Endothelial cell of umbilical vein (primary cell): ENCODE data around the gene PLXND1.

Experiments used
- EZH2 ChIP-seq: IDR thresholded peaks from 2 replicates; pipeline ENCODE4 v1.6.1; 2012; ENCODE audit warnings: borderline replicate concordance, low read depth, mild to moderate bottlenecking, moderate library complexity, low read length, inconsistent platforms; ENCODE audit not compliant: severe bottlenecking
- GATA2 ChIP-seq: IDR thresholded peaks from 2 replicates; pipeline ENCODE4 v1.7.0; 2011; ENCODE audit warnings: low read depth, mild to moderate bottlenecking, moderate library complexity, mixed read lengths, low read length; ENCODE audit not compliant: insufficient read length, insufficient read depth
- POLR2A ChIP-seq: IDR thresholded peaks from 2 replicates; pipeline ENCODE4 v1.6.1; 2012; ENCODE audit warnings: low read depth, mild to moderate bottlenecking, control low read depth, low read length
- TF ChIP-seq, protein P1 (sequence below), 2 donors: IDR thresholded peaks; 1 replicate in 1 of 2; 2 replicates in 1 of 2; pipeline ENCODE4 v1.5.1; 2011; ENCODE audit warnings: low read length in 2 of 2, mild to moderate bottlenecking in 2 of 2, moderate library complexity in 2 of 2, control low read depth in 1 of 2, inconsistent platforms in 1 of 2, low read depth in 1 of 2; ENCODE audit not compliant: insufficient read depth in 1 of 2; ENCODE audit errors: extremely low read depth in 1 of 2

DNA sequence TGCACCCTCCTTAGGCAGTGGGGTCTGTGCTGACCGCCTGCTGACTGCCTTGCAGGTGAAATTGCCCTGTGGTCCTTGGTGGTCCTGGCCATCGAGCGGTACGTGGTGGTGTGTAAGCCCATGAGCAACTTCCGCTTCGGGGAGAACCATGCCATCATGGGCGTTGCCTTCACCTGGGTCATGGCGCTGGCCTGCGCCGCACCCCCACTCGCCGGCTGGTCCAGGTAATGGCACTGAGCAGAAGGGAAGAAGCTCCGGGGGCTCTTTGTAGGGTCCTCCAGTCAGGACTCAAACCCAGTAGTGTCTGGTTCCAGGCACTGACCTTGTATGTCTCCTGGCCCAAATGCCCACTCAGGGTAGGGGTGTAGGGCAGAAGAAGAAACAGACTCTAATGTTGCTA lies 75.7 kb downstream of the PLXND1 start:
- TF ChIP-seq POLR2A = no peak
- TF ChIP-seq GATA2 = no peak
- TF ChIP-seq, protein P1, sequence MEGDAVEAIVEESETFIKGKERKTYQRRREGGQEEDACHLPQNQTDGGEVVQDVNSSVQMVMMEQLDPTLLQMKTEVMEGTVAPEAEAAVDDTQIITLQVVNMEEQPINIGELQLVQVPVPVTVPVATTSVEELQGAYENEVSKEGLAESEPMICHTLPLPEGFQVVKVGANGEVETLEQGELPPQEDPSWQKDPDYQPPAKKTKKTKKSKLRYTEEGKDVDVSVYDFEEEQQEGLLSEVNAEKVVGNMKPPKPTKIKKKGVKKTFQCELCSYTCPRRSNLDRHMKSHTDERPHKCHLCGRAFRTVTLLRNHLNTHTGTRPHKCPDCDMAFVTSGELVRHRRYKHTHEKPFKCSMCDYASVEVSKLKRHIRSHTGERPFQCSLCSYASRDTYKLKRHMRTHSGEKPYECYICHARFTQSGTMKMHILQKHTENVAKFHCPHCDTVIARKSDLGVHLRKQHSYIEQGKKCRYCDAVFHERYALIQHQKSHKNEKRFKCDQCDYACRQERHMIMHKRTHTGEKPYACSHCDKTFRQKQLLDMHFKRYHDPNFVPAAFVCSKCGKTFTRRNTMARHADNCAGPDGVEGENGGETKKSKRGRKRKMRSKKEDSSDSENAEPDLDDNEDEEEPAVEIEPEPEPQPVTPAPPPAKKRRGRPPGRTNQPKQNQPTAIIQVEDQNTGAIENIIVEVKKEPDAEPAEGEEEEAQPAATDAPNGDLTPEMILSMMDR (IDR thresholded peaks at IDR 0.05; ENCODE audit: extremely low read depth in 1 of 2, insufficient read depth in 1 of 2, low read depth in 1 of 2, low read length in 2 of 2) = no peak
- TF ChIP-seq EZH2 = no peak
